GM18508 (cell line): ENCODE results near the gene CCDC51.

Experiments
- ATAC-seq: cut with Tn5 transposase; IDR thresholded peaks from one replicate; pipeline ENCODE4 v1.9.1; 2021; ENCODE audit warnings: moderate number of reproducible peaks; ENCODE audit not compliant: insufficient read depth, unreplicated experiment

Gene CCDC51

GRCh38 chr3:48423241-48423882 lies 16.6 kb downstream of the CCDC51 start:
- ATAC-seq, result no peak

DNA sequence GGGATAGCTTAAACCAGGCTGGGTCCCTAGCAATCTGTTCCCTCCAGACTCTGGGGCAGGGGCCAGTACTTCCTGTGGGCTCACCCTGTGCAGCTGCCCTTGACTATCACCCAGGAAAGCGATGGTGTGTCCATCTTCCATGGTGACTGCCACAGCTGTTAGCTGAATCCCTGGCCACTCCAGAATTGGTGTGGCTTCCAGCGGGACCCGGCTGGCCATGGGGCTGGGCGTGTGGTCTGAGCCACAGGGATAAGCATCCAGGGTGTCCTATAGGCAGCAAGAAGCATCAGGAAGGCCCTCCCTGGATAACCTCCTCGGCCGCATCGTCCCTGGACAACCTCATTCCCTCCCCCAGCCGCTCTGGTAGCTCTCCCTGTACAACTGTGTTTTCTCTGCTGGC lies 17.2 kb downstream of the CCDC51 start:
- no peak for ATAC-seq

DNA sequence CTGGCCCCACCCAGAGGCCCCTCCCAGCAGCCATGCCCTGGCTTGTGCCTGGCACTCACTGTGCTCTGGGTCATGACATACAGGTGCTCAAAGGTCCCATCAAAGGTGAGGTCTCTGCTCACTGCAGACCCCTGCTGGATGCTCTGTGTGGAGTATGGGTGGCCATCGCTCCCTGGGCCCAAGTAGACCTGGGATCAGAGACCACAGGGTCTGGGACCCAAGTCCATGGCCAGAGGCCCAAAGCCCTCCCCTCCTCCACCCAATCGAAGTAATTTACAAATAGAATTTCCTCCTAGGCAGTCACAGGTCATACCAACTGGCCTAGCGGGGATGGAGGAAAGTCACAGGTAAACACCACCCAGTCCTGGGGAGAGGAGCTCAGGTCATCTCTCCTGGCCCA lies 17.6 kb downstream of the CCDC51 start:
- ATAC-seq, result no peak

- no peak for ATAC-seq
These were observed 19.4 kb downstream of the CCDC51 start for GRCh38 chr3:48420561-48420960.

DNA sequence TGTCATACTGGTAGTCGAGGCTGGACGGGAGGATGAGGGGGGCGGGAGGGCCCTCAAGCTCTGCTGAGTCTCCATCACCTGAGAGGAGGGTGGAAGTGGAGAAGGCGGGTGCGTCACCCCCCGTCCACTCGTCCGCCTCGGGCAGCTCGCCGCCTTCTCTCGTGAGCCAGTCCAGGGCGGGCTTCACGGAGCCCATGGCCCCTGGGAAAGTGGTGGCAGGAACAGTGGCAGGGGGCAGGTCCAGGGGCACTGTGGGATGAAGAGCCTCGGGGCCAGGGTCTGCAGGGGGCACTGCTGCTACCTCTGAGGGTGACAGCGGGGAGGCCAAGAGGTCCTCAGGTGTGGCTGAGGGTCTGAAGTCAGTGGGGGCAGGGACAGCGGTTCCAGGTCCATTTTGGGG lies 20.3 kb downstream of the CCDC51 start:
- no peak for ATAC-seq

DNA sequence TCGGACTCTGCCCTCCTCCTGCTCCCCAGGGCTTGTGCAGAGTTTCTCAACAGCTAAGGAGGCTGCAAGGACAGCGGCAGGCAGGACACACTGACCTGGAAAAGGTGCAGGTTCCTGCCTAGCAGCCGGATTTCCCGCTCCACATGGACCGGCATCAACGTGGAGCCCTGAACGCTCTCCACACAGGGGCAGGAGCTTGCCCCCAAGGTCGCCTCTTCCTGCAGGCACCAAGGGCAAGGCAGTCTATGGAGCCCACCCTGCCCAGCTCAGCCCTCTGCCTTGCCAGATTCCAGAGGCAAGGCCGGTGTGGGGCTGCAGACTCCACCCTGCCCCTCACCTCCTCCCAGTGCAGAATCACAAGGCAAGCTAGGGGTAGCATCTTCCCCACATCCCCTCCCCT lies 20.8 kb downstream of the CCDC51 start:
- ATAC-seq, result no peak

GRCh38 chr3:48418651-48419050 lies 21.3 kb downstream of the CCDC51 start:
- ATAC-seq, result no peak

DNA sequence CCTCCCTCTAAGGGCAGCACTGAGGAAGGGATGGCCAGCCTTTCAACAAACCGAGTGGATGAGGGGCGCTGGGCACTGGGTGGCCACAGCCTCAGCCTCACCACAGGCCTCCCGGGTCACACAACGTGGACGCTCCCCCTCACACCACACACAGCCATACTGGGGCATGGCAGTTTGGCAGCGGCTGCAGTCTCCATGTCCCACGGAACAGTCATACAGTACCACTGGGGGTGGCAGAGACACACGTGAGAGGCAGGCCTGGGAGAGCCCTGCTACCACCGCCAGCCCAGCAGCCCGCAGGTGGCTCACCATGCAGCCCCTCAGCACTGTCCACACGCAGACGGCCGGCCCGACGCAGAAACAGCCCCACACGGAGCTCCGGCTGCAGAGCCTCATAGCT lies 21.8 kb downstream of the CCDC51 start:
- ATAC-seq, result no peak

DNA sequence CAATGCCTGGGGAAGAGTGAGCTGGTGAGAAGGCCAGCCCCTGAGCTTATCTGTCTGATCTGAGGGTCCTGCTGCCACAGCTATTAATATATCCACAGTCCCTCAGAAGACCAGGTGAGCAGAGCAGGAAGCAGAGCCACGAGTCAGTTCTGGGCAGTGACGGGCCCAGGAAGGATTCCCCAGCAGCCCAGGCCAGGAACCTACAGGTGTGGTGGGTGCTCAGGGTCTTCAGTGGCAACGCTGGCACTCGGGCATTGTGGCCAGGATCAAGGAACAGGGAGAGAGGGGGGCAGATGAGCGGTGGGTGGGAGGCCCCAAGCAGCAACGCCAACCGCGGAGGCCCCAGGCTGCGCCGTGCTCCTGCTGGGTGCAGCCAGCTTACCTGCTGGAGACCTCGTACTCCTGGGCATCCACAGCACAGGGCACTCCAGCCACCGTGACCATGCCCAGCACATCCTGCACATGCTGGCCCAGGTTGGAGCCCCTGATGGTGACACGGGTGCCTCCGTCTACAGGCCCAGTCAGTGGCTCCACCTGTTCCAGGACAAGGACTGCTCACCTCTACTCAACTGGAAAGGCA lies 22.3 kb downstream of the CCDC51 start:
- ATAC-seq, result no peak

GRCh38 chr3:48416546-48416945 lies 23.4 kb downstream of the CCDC51 start:
- ATAC-seq, result no peak

GRCh38 chr3:48416091-48416505 lies 23.8 kb downstream of the CCDC51 start:
- ATAC-seq, result no peak

DNA sequence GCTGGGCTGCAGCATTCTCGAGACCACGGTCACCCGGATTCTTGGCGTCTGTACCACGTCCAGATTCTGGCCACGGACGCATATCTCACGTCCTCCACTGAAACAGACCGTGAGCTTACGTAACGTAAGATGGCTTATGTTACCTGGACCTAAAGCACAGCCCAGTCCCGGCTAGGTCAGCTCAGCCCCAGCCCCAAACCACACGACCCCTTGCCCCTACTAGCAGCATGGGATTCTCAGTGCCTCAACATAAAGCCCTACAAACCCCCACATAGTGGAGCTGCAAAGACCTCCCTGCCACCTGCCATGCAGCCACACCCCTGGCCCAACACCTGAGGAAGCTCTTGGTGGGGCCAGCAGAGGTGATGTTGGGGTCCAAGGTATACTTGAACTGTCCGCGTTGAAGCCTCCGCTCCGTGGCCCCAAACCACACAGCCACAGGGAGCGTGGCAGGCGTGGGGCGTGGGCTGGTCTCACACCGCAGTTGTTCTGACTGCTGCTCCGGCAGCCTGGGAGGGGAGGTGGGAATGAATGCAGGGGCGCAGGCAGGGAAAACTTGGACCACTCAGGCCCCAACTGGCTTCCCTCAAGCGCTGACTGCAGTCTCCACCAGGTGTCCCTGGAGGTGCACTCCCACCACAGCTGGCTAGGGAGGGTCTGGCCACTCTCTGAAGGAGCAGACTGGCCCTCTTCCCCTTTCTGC lies 24.5 kb downstream of the CCDC51 start:
- no peak for ATAC-seq

- no peak for ATAC-seq
These were observed 25.3 kb downstream of the CCDC51 start for GRCh38 chr3:48414376-48415250.

DNA sequence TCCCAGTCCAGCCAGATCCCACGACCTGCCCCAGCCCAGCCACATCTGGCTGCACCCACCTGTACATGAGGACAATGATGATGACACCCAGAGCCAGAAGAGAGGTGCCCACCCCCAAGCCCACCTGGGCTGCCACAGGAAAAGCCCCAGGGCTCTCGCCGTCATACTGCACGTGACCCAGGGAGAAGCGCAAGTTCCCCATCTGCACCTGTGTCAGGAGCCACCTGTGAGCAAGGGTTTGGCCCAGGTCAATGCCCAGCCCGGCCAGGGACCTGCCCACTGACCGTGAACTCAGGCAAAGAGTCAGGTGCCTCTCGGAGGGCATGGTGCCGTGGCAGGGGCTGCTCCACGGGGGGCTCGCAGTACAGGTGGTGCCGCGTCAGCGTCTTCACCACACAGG lies 26.3 kb downstream of the CCDC51 start:
- ATAC-seq, result no peak

DNA sequence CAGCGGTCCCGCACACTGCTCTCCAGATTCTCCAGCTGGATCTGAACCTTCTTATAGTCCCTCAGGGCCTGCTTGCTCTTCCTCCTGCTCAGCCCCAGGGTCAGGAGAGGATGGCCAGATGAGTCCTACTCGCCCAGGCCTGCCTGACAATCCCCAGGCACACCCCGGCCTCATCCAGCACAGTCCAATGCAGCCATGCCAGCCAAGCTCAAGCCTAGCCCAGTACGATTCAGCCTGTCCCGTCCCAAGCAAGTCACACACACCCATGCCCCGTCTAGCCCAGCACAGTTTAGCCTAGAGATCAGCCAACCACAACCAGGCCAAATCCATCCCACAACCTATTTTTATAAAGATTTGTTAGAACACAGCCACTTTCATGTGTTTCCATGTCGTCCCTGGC lies 26.8 kb downstream of the CCDC51 start:
- no peak for ATAC-seq

DNA sequence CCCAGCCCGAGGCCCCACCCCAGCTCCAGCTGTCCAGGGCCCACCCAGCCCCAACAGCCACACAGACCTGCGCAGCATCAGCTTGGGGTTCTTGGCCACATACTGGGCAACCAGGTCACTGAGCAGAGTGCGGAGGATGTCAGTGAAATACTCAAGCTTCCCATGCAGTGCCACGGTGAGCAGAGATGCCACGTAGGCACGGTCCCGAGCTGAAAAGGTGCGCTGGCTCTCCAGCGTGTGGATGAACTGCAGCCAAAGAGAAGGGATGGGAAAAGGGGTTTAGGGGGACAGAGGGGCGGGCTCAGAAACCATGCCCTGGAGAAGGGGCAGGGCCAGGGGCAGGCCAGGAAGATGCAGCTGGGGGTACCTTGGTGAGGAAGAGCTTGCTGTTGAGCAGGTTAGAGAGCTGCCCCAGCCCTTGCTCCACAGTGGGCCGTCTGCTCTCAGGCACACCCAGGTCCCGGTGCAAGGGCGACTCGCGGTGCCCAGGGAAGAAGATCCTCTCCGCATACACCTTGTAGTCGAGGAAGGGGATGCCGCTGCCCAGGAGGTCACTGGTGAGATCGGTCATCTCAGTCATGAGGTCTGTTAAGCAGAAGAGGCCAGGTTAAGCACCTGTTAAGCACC lies 27.4 kb downstream of the CCDC51 start:
- no peak for ATAC-seq

DNA sequence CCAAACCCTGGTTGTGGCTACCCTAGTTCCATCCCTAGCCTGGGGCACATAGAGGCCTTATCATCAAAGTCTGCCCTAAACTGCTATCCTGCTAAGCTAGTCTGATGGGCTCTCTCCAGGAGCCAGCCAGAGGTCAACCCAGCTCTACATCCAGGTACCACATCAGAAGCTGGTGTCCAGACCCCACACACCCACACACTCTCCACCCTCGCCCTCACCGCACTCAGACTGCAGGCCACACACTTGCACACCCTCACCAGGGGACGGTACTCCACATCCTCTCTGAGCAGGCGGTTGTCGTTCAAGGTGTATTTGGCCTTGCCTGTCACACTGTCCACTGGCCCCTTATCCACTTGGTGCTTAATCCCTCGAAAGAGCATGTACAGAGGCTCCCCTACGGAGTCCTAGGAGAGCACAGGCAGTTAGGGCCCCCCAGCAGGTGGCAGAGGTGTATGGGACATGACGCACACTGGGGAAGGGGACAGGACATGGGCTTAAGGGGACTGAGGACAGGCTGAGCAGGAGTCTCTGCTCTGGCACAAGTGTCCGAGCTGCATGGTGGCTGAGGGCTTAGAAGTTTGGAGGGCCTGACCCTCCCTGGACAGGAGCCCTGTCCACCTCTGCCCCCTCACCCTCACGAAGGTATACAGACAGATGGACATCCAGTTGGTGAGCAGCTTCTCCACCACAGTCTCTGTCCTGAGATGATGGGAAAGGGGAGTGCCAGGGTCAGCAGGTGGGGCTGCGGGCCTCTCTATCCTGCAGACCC lies 28.1 kb downstream of the CCDC51 start:
- ATAC-seq, result no peak

DNA sequence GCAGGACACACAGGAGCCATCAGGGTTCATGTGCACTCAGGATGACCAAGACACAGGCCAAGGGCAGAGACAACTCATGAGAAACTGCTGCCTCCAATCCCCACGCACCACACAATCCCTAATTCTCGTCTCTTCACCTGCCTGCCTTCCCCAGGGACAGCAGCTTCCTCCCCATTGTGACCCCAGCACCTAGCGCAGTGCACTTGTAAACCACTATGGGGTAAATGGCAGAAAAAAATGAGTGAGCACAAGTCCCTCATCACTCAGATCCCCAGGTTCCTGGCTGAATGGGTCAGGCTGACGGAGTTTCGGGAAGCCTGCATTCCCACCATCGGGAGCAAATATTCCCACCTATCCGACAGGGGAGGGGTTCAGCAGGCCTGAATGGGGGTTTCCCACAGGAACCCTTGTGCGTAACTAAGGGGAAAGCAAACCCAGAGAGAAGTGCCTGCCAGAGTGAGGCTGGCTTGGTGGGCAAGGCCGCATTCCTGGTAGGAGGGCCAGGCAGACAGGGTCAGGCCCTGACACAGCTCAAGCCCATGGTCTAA lies 28.8 kb downstream of the CCDC51 start:
- no peak for ATAC-seq

DNA sequence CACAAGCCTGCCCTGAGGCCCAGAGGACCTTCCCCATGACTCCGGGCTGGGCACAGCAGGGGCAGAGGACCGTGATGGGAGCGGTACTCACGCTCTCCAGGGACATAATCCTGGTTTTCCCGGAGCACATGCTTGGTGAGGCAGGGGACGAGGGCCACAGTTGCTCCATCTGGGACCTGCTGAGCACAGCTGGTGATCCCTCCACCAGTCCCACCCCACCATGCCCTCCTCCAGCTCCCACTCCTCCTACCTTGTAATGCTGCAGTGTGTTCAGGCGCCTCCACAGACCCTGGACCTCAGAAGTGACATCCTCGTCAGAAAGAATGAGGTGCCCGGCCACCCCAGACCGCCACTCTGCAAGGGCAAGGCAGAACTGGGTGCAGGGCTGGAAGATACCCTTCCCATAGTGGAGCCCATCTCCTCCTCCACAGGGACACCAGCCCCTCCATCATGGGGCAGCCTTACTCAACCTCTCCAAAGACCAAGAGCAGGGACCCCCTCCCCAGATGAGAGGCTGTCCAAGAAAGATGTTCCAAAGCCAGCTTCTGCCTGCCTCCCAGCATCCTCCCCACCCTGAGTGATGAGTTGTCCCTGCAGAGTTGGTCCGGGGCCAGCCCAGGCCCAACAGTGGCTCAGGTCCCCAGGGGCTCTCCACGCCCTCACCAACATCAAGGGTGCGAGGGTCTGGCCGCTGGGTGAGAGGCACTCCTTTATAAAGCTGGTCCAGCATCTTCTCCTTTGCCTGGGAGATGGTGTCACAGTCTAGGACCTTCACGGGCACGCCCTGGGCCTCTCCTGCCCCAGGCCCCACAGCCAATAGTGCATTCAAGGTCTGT lies 29.5 kb downstream of the CCDC51 start:
- ATAC-seq, result no peak
